ENCODE data around the gene DHRS3.
"Not testable (repeated sequence)": the region's sequence is repeated elsewhere in the genome, so short reads cannot be mapped to it uniquely, and the experiment has no call there.

The DHRS3 gene, protein sequence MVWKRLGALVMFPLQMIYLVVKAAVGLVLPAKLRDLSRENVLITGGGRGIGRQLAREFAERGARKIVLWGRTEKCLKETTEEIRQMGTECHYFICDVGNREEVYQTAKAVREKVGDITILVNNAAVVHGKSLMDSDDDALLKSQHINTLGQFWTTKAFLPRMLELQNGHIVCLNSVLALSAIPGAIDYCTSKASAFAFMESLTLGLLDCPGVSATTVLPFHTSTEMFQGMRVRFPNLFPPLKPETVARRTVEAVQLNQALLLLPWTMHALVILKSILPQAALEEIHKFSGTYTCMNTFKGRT

DNA sequence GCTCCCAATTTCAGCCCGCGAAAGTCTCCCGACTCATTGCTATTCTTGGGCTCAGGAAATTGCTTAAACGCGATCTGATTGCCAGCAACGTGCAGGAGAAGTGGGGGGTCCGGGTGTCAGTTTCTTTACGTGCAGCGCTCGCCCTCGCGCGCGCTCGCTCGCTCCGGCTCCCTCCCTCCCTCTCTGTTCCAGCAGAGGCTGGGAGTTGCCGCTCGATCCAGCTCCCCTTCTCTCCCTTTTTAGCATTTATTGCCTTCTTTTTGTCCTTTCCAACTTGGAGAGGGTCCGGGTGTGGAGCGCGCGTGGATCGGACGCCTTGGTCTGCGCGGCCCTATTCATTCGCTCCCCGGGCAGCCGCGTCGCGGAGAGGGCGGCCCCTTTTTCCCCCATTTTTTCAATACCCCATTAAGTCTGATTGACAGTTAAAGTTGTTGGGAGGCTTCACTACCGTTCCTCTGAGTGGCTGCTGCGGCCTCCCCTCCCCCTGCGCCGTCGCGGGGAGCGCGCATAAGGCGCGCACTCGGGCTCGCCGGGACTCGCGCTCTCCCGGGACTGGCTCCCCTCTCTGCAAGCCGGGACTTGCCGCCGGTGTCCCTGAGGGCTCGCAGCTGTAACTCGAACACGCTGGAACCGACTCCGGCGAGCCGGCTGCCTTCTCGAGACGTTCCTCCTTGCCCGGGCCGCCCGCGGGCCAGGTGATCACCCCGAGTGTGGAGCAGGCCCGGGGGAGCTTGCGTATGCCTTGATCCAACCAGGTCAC, at the start of gene DHRS3:
Gene DHRS3 (minus strand): TSS at position 310 of the 760 bp plus-strand sequence. CDS start 862 bp downstream, outside the sequence.
- peak; percentile 77 for DNase-seq

DNA sequence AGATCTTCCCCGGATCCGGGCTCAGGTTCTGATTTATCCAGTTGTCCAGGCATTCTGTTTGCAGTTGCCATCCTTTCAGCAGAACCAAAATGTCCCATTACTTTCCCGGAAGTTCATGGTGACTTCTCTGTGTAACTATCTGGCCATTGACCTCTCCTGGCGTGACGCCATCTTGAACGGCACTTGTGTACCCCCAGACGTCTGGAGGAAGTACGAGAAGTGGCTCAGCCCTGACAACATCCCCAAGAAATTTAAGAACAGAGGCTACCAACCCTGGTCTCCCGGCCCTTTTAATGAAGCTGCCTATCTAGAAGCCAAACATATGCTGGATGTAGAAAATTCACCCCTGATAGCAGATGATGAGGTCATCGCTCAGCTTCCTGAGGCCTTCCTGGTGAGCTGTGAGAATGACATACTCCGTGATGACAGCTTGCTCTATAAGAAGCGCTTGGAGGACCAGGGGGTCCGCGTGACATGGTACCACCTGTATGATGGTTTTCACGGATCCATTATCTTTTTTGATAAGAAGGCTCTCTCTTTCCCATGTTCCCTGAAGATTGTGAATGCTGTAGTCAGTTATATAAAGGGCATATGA, 48.2 kb upstream of the DHRS3 start:
- no peak for DNase-seq

DNA sequence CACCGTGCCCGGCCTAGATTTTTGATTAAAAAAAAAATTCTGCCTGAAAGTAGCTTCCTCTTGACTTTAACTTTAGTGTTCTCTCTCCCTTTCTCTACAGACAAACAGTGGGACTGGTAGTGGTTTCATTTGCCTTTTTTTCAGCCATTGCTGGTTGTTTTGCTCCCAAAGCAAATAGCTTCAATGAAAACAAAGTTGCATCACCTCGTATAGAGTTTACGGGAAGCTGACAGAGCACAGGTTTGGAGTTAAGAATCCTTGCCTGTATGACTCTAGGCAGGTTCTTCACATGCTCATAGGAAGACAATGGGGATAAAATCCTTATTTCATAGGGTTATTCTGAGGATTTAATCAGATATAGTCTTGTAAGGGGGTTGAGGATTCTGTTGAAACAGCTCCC, 47.5 kb upstream of the DHRS3 start:
- DNase-seq, result no peak

DNA sequence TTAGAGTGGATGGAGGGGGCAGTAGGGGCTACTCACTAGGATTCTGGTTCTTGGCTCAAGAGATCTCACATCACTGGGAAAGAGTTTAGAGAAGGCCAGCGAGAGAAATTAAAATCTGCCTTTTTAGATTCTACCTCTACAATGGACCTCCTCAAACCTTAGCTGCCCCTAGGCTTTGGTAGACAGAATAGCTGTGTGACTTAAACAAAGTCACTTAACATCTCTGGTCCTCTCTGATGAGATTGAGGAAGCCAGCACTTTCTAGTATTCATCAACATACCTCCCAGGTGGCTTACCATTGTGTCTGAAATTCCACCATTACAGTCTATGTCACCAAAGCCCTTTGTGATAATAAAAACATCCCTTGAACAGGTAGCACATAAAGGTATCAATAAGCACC, 44.5 kb upstream of the DHRS3 start:
- no peak for DNase-seq

DNA sequence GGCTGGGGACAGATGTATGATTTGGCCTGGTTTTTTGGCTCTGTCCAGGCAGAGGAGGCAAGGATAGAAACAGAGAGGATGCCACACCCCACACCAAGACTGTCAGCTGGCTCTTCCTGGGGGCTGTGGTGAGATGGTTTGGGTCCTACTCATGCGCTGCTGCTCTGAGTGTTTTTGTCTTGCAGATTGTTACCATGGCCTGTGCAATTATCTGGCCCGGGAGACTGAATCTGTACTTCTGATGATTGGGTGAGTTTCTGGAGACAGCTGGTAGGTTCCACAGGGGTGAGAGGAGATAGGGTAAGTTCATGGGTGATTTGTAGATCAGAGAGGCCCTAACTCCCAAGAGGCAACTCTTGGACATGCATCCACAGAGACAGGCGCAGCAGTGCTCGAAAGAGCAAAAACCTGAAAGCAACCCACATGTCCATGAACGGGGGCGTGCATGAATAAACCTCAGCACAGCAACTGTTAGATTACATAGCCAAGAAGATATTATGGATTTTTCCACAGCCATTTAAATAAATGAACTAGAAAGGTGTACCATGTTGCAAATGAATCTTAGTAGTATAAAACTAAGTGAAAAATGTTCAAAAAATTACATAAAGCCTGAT, 43.7 kb upstream of the DHRS3 start:
- no peak for DNase-seq

DNA sequence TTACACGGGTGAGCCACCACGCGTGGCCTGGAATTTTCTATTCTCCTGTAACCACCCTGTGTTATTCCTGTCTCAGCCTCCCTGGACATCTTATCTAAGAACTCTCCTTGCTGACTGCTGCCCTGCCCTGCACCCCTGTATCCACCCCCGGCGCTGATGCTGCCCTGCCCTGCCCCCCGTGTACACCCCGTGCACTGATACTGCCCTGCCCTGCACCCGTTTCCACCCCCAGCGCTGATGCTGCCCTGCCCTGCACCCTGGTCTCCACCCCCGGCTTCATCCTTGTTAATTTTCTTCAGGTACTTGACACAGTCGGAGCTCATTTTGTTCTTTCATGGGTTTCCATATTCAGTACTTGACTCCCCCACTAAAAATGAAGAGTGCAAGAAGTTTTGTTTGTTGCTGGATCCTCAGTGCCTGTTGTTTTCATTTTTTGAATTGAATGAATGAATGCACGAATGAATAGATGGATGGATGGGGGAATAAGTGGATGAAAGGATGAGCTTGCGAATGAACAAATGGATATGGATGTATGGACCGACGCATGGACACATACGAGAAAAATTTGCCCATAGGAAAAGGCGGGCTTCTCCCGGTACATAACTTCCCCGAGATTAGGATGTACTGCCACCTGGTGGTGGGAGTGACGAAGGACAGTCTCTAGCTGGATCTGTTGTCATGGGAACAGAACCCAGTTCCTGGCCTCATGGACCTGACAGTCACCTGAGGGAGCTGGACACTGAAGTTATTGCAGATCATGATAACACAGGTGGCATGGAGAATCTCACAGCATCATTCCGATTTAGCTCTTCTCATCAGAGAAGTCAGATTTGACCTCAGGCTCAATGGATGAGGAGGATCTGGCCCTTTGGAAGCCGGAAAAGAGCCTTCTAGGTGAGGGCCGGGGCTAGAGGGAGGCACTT, 40.8 kb upstream of the DHRS3 start:
- DNase-seq, result peak; percentile 78

DNA sequence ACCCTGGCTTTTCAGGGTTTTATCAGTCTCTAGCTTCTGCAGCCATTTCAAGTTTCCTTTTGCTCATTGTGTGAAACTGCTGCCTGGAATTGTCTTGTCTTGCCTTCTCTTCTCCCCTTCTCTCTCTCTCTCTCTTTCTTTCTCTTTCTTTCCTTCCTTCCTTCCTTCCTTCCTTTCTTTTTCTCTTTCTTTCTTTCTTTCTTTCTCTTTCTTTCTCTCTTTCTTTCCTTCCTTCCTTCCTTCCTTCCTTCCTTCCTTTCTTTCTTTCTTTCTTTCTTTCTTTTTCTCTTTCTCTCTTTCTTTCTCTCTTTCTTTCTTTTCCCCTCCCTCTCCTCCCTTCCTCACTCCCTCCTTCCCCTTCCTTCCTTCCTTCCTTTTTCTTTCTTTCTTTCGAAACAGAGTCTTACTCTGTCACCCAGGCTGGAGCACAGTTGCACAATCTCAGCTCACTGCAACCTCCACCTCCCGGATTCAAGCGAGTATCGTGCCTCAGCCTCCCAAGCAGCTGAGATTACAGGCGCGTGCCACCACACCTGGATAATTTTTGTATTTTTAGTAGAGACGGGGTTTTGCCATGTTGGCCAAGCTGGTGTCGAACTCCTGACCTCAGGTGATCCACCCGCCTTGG, 40.0 kb upstream of the DHRS3 start:
- DNase-seq, result not testable (repeated sequence)

DNA sequence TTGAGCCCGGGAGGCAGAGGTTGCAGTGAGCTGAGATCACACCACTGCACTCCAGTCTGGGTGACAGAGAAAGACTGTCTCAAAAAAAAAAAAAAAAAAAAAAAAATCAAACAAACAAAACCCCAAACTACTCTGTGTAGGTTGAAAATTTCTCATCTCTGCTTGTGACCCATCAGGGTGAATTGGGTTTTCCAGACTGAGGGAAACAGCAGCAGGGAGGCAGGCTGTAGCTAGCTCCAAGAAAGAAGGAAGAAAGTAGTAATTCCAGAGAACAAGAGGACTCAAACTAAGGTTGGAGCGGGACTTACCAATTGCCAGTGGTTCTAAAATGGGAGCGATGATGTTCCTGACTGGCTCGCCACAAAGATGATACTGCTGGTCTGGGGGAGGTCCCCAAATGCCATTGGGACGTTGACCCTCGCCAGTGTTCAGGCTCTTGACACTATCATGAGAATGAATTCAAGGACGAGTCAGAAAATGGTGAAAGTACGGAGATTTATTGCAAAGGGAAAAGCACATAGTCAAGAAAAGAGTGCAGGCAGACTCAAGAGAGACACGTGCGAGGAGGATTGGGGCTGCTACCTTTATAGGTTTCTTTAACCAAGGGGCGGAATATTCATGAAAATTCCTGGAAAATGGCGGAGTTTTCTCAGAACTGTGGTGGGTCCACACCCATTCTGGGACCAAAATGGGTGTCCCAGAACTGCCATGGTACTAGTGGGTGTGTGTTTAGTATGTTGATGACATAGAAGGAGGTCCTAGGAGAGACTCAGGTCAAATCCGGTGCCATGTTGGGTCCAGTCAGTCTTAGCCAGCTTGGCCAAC, 39.3 kb upstream of the DHRS3 start:
- no peak for DNase-seq

DNA sequence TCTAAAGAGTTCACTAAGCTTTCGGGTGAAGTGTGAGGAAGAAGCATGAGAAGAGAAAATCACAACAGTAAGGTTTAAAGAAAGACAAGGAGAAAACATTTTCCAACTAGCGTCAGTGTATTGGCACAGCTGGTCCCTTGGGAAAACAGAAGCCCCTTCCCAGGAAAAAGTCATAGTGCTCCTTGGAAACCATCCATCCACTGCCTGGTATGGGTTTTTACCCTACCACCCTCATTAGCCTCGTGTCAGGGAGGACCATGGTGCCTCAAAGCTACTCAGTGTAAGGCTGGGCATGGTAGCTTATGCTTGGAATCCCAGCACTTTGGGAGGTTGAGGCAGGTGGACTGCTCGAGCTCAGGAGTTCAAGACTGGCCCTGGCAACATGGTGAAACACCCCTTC, 38.6 kb upstream of the DHRS3 start:
- no peak for DNase-seq

DNA sequence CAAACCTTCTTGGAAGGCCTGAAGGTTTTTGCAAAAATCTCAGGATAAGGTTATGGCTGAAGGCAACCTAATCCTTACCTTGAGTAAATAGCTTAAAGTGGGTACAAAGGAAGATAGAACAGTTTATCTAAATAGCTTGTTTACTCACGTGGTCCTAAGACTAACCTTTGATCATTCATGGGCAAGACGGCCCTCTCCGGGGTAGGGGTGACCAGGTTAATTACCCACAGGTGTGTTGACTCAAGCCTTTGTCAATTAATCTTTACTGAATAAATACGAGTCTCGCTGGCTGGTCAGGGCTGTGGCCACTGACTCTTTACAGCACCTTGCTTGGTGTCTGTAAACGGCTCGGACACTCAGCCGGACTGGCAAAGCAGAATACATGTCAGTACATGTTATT, 36.6 kb upstream of the DHRS3 start:
- DNase-seq, result no peak

DNA sequence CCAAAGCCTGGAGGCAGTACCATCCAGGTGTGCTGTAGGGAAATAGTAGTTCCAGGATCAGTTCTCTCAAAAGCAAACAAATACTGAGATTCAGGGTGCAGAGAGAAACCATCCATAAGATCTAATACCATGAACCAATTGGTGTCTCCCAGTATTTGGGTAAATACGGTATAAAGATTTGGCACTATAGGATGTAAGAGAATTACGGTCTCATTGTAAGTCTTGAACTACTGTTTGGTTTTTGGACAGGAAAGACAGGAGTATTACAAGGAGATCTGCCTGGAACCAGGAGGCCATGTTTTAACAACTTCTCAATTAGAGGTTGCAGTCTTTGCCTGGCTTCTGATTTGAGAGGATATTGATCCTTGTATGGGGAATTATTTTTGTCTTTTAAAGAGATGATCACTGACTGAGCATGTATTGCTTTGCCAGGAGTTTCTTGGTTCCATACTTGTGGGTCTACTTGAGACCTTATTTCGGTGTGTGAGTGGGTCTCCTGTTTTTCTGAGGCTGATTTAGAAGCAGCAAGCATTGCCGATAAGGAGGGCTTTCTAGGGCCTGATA, 36.1 kb upstream of the DHRS3 start:
- DNase-seq, result no peak

DNA sequence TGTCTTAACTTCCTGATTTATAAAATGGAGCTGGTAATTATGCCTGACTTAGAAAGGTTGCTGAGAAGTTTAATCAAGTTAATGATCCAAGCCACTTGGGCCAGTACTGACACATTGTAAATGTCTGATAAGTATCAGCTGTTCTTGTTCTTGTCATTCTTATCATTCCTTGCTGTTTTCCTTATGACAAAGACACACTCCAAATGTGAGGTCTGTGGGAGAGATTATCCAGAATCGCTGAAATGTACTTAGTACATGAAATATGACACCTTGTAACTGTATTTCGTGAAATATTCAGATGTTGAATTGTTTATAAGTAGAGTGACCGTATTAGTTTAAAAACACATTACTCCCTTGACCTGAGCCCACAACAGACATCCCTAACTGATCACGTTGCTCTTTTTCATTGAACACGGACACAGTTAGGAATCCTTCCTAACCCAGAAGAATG, 32.0 kb upstream of the DHRS3 start:
- no peak for DNase-seq

DNA sequence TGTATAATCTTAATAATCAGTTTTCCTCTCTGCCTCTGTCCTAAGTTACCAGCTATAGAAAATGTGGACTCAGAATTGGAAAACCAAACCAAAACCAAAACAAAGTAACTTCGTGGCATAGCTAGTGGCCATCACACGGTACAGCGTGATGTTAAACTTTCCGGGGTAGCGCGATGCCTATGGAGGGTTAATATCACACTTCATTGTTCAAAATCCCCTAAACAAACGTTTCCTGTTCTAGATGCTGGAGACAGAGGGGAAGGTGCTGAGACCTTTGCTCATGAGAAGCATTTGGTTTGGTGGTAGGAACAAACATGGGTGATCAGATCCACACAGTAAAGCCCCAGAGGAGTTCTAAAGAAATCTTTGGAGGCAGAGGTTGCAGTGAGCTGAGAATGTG, 30.7 kb upstream of the DHRS3 start:
- no peak for DNase-seq

DNA sequence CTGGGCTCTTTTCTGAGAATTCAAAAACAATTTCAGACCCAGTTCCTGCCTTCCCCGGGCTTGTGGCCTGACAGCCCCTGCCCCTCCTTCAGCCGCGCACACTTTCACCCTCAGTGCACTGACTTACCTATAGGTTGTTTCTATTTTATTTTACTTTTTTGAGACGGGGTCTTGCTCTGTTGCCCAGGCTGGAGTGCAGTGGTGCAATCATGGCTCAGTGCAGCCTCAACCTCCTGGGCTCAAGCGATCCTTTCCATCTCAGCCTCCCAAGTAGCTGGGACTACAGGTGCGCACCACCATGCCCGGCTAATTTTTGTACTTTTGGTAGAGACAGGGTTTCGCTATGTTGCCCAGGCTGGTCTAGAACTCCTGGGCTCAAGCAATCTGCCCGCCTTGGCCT, 27.4 kb upstream of the DHRS3 start:
- DNase-seq, result not testable (repeated sequence)

DNA sequence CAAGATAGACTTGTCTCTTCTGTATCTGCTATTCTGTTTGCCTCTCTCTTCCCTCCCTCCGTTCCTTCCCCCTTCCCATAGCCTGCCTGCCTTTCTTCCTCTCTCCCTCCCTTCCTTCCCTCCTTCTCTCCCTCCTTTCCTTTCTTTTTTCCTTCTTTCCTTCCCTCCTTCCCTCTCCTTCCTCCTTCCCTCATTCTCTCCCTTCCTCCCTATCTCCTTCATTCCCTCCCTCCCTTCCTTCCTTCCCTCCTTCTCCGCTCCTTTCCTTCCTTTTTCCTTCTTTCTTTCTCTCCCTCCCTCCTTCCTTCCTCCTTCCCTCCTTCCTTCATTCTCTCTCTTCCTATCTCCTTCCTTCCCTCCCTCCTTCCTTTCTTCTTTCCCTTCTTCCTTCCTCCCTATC, 26.8 kb upstream of the DHRS3 start:
- DNase-seq, result no peak

DNA sequence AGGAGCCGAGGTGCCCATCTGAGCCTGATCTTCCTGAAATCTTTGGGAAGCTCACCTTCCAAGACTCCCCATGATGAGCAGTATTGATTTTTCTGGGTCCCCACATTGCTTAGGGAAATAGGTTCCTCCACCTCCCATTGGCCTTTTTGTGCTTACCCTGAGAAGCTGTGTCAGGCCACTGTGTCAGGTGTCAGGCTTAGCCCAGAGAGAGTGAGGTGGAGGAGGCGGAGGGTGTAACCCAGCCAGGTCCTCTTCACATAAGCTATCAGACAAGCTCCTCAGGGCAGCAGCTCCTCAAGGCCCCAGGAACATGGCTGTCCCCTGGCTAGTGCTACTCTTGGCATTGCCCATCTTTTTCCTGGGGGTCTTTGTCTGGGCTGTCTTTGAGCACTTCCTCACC, 26.2 kb upstream of the DHRS3 start:
- DNase-seq, result no peak

DNA sequence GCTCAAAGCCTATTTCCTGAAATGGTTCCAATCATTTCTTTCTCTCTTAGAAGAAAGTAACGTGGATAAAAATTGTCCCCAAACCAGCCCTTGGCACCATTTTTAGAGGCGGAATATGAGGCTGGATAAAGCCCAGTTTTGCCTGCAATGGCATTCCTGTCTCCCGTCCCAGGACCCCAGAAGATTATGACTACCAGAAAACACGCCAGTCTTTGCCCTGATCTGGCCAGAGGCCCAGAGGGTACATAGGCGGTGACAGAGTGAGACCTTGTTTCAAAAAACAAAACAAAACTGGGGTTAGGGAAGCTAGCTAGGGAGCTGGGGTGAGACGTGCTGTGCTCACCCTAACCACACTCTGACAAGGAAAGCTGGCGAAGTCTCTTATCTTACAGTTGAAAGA, 25.8 kb upstream of the DHRS3 start, which contains the start of gene AADACL4:
Gene AADACL4 (plus strand): TSS at position 301 of the 400 bp plus-strand sequence. CDS start 462 bp downstream, outside the sequence.
- DNase-seq, result no peak

DNA sequence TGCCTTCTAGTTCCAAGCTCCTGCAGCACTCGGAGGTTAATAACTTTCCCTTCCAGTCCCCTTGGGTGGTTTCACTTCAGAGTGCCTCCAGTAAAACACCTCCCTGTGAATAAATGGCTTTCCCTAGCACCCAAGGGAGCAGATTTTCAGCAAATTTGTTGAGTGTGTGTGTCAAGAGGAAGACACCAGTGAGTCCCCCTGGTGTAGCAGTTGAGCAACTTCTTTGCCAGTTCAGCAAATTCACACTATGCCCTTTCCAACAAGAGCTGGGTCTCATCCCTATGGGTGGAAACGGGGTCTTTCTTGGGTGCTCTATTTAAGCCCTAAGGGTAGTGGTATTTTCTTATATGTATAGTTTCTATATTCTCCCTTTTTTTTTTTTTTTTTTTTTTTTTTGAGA, 25.1 kb upstream of the DHRS3 start:
- DNase-seq, result no peak

DNA sequence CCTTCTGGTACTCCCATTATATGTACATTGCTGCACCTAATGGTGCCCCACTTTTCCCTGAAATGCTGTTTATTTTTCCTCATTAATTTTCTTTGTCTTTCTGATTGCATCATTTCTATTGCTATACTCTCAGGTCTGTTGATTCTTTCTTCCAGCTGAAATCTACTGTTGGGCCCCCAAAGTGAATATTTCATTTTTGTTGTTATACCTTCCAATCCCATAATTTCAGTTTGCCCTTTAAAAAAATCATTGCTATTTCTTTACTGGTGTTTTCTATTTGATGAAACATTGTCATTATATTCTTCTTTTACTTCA, 22.9 kb upstream of the DHRS3 start:
- DNase-seq, result no peak

DNA sequence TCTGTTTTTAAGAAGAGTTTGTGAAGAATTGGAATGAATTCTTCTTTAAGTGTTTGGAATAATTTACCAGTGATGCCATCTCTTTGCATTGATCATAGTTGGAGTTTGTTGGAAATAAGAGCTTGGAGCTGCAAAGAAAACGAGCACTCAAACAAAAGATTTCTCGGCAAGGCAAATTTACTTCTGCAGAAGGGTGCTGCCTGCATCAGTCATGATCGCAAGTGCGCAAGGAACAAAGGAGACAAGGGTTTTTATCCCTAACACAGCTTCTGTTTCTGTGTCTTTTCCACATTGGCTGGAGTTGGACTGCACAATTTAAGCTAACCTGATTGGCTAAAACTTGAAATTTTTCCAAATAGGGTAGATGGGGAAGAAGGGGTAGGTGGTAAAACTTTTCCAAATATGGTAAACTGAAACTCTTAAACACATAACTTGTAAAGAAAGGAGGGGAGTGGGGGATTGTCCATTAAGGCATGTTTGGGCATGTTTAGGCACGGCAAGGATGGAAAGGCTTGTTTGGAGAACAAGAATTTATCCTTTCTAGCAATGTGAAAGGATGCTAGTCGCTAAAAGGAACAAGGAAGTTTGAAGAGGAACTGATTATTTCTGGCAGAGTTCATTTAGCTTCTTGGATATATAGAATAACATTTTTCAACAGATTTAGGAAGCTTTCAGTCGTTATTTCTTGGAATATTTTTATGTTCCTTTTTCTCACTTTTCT, 22.4 kb upstream of the DHRS3 start:
- DNase-seq, result no peak

All from activated CD4-positive, alpha-beta T cell treated with anti-CD3 and anti-CD28 coated beads for 48 hours (primary cell).